K562 (cell line): ENCODE measurements around the gene TOX2. TPM values are rescaled to one million over a fixed set of nuclear protein-coding genes. Genes with fewer than 3 reads are reported as not detected.

Experiments
- ATAC-seq: fragments of 200-7000 bp; cut with Tn5 transposase; 3 replicates; pipeline ENCODE4 v1.9.1; 2020; ENCODE audit warnings: moderate library complexity
- BruUV-seq: library from RNA; stranded (reverse); fragments of 400-500 nt; replicated peaks from 2 replicates; lab custom pipeline; 2021; lab: Mats Ljungman, UMichigan
- CTCF ChIA-PET: fragments of 300-600 bp; formaldehyde crosslinking; extraction: SDS; loops from one replicate; lab custom pipeline; 2021; ENCODE audit warnings: low intra/inter-chr PET ratio; lab: Yijun Ruan, JAX
- POLR2A ChIA-PET: fragments of 300-600, 350-650 bp; sonication (Branson Sonifier 250); formaldehyde crosslinking; extraction: SDS; loops from one replicate; lab custom pipeline; 2021; ENCODE audit warnings: antibody characterized with exemption, inconsistent platforms; lab: Yijun Ruan, JAX
- DNase-seq, 4 experiments: peaks; one replicate each; pipeline versions ENCODE4 v3.0.0 to v3.0.0-alpha.2; 2011 to 2018; ENCODE audit warnings: low spot score in 3 of 4, mixed read lengths in 3 of 4; ENCODE audit errors: extremely low read depth in 1 of 4
- FAIRE-seq: peaks from 2 replicates; lab custom pipeline; 2011; peaks lifted over from hg19 to GRCh38; lab: Jason Lieb, UNC
- H2AFZ ChIP-seq: 2 replicates; pipeline ENCODE4 v1.6.0; 2011; ENCODE audit warnings: low read depth, low read length, control low read depth, inconsistent platforms
- H3K27ac ChIP-seq: fragments of 200-600 bp; 3 replicates; pipeline ENCODE4 v1.8.0; 2011; ENCODE audit warnings: low read depth, mild to moderate bottlenecking, control low read depth, inconsistent platforms, low read length, moderate library complexity, mixed read lengths; ENCODE audit errors: extremely low read depth
- H3K27me3 ChIP-seq, 2 experiments: fragments of 300-600 bp in 1 of 2; 2 replicates in 1 of 2; 3 replicates in 1 of 2; pipeline versions ENCODE4 v1.6.0 to v1.8.0; 2011; ENCODE audit warnings: inconsistent platforms in 2 of 2, low read length in 2 of 2, mild to moderate bottlenecking in 1 of 2, mixed read lengths in 1 of 2, moderate library complexity in 1 of 2; ENCODE audit not compliant: control insufficient read depth in 2 of 2, insufficient read depth in 2 of 2
- H3K36me3 ChIP-seq: fragments of 300-600 bp; 3 replicates; pipeline ENCODE4 v1.8.0; 2011; ENCODE audit warnings: mild to moderate bottlenecking, low read length, inconsistent platforms; ENCODE audit not compliant: control insufficient read depth, insufficient read depth
- H3K4me1 ChIP-seq, 2 experiments: fragments of 200-600 bp in 1 of 2; replicated peaks in 1 of 2; 2 replicates in 1 of 2; 3 replicates in 1 of 2; pipeline versions ENCODE4 v1.5.1 to v1.8.0; 2011; ENCODE audit warnings: inconsistent platforms in 2 of 2, low read length in 2 of 2, mild to moderate bottlenecking in 1 of 2, mixed read lengths in 1 of 2, moderate library complexity in 1 of 2; ENCODE audit not compliant: control insufficient read depth in 2 of 2, insufficient read depth in 2 of 2
- H3K4me2 ChIP-seq: 2 replicates; pipeline ENCODE4 v1.6.1; 2011; ENCODE audit warnings: low read length, control low read depth, inconsistent platforms, mixed read lengths; ENCODE audit not compliant: insufficient read depth
- H3K4me3 ChIP-seq: fragments of 200-600 bp; sonication (generic), shearing (Covaris generic); 2 replicates; pipeline ENCODE4 v1.5.1; 2016; ENCODE audit warnings: control low read depth, inconsistent platforms
- H3K79me2 ChIP-seq: fragments of 200-600 bp; 3 replicates; pipeline ENCODE4 v1.8.0; 2011; ENCODE audit warnings: low read length, inconsistent platforms; ENCODE audit not compliant: control insufficient read depth, insufficient read depth
- H3K9ac ChIP-seq, 2 experiments: 2 replicates each; pipeline versions ENCODE4 v1.6.0 to v1.6.1; 2011; ENCODE audit warnings: low read depth in 2 of 2, low read length in 2 of 2, control low read depth in 1 of 2, inconsistent platforms in 1 of 2, mild to moderate bottlenecking in 1 of 2, mixed read lengths in 1 of 2; ENCODE audit not compliant: insufficient read depth in 1 of 2
- H3K9me1 ChIP-seq: one replicate; pipeline ENCODE4 v1.6.0; 2011; ENCODE audit warnings: inconsistent platforms, mild to moderate bottlenecking, low read length, moderate library complexity; ENCODE audit not compliant: control insufficient read depth, insufficient read depth
- H3K9me3 ChIP-seq: replicated peaks from 2 replicates; pipeline ENCODE4 v1.5.1; 2011; ENCODE audit warnings: low read depth, low read length, inconsistent platforms; ENCODE audit not compliant: control insufficient read depth, insufficient read depth
- H4K20me1 ChIP-seq: replicated peaks from 2 replicates; pipeline ENCODE4 v1.6.1; 2011; ENCODE audit warnings: low read length, inconsistent platforms, mixed read lengths; ENCODE audit not compliant: control insufficient read depth, insufficient read depth
- CBX5 ChIP-seq: IDR thresholded peaks from 2 replicates; pipeline ENCODE4 v1.6.1; 2014; ENCODE audit warnings: low read depth, borderline replicate concordance
- CTBP1 ChIP-seq: fragments of 450-650 bp; IDR thresholded peaks from 2 replicates; pipeline ENCODE4 v1.6.1; 2016; ENCODE audit warnings: borderline replicate concordance
- E2F6 ChIP-seq, 2 experiments: IDR thresholded peaks; 2 replicates each; pipeline ENCODE4 v1.6.1; 2011; ENCODE audit warnings: borderline replicate concordance in 1 of 2, control low read depth in 1 of 2, low read depth in 1 of 2, low read length in 1 of 2, mild to moderate bottlenecking in 1 of 2, mixed read lengths in 1 of 2, moderate library complexity in 1 of 2; ENCODE audit not compliant: insufficient read depth in 1 of 2, insufficient read length in 1 of 2, poor library complexity in 1 of 2, severe bottlenecking in 1 of 2; ENCODE audit errors: extremely low read depth in 1 of 2
- EGR1 ChIP-seq: fragments of 450-650 bp; conservative IDR thresholded peaks from 2 replicates; pipeline ENCODE4 v1.6.1; 2017; ENCODE audit warnings: mild to moderate bottlenecking
- FOXJ2 ChIP-seq: fragments of 200-800 bp; sonication (Bioruptor generic); IDR thresholded peaks from 2 replicates; pipeline ENCODE4 v1.6.1; 2016; ENCODE audit warnings: missing genetic modification characterization, missing compliant biosample characterization
- GABPB1 ChIP-seq: sonication (generic); formaldehyde crosslinking; IDR thresholded peaks from 2 replicates; pipeline ENCODE4 v1.8.0; 2022; ENCODE audit warnings: mild to moderate bottlenecking, missing genetic modification reagents
- HMG20A ChIP-seq: fragments of 450-650 bp; formaldehyde crosslinking; conservative IDR thresholded peaks from 2 replicates; pipeline ENCODE4 v1.4.0; 2020; ENCODE audit warnings: mild to moderate bottlenecking, mixed read lengths
- HOMEZ ChIP-seq: fragments of 250-450 bp; sonication (Bioruptor Pico); IDR thresholded peaks from 2 replicates; pipeline ENCODE4 v1.4.0; 2020; ENCODE audit warnings: mild to moderate bottlenecking, moderate library complexity
- NKRF ChIP-seq: fragments of 450-650 bp; IDR thresholded peaks from 2 replicates; pipeline ENCODE4 v1.6.1; 2016; ENCODE audit warnings: borderline replicate concordance
- NONO ChIP-seq, 2 experiments: fragments of 200-400 bp in 1 of 2; fragments of 450-650 bp in 1 of 2; formaldehyde crosslinking in 1 of 2; IDR thresholded peaks; 2 replicates each; pipeline ENCODE4 v1.6.1; 2017; ENCODE audit warnings: low read depth in 2 of 2, mild to moderate bottlenecking in 2 of 2, moderate library complexity in 2 of 2, low read length in 1 of 2
- PHF21A ChIP-seq: fragments of 450-650 bp; IDR thresholded peaks from 2 replicates; pipeline ENCODE4 v1.6.1; 2017; ENCODE audit warnings: low read depth, borderline replicate concordance
- PRDM10 ChIP-seq: fragments of 450-650 bp; IDR thresholded peaks from 2 replicates; pipeline ENCODE4 v1.6.1; 2018; ENCODE audit not compliant: partially characterized antibody
- ZNF583 ChIP-seq: fragments of 250-450 bp; sonication (Bioruptor Pico); IDR thresholded peaks from 2 replicates; pipeline ENCODE4 v1.4.0; 2020
- WGBS: fragments of 100-300 bp; shearing (Covaris generic); methylation state at CpG from one replicate; pipeline ENCODE4 v1.1.6; 2016; ENCODE audit warnings: low coverage, mixed read lengths; ENCODE audit not compliant: insufficient coverage; ENCODE audit errors: missing lambda C conversion rate; 5-methylcytosine and 5-hydroxymethylcytosine counted together
- in situ Hi-C: fragments of 300-500 bp; cut with MboI; formaldehyde crosslinking; loops from 4 replicates; pipeline ENCODE4 v1.15.0; 2018; ENCODE audit warnings: inconsistent platforms, mixed read lengths
- intact Hi-C: fragments of 100-400 bp; cut with micrococcal nuclease; formaldehyde crosslinking; loops from 2 replicates; pipeline ENCODE4 v1.14.2; 2022
- polyA plus RNA-seq, 8 experiments: library from polyadenylated mRNA; depleted of rRNA in 4 of 8; stranded (reverse) in 5 of 8; unstranded in 3 of 8; fragments of >200 nt; fragmentation: Nextera tagmentation in 2 of 8; fragmentation: Illumina TruSeq in 1 of 8; extraction: Ambion mirVana in 2 of 8; extraction: Trizol in 1 of 8; gene quantifications; 2 replicates each; pipeline versions ENCODE4 v1.2.1 to v1.2.3, GENCODE V29; 2011 to 2014; ENCODE audit warnings: inconsistent platforms in 1 of 8, missing spikeins in 1 of 8
- total RNA-seq, 7 experiments: library from RNA; depleted of rRNA in 6 of 7; stranded (reverse); fragments of >200 nt in 6 of 7; fragmentation: Illumina TruSeq in 2 of 7; extraction: Trizol in 2 of 7; gene quantifications; 2 replicates each; pipeline versions ENCODE4 v1.2.1 to v1.2.3, GENCODE V29; 2011 to 2021; ENCODE audit warnings: low replicate concordance in 1 of 7

Gene TOX2
- total and polyA plus RNA-seq, 9 of the 15 experiments (the other 6 are each of a cell fraction or from before 2014, with no cell fraction given), result not detected

GRCh38 chr20:44005661-44006060 lies 91.0 kb downstream of the TOX2 start:
- Histone ChIP-seq H3K9ac (no peak overlapping the region), H3K36me3 (no peaks in the 10 kb centered on the region), H3K9me1 (no peaks in the 10 kb centered on the region), H3K9me3 (no peaks in the 10 kb centered on the region), H3K4me3 (no peak overlapping the region), H3K79me2 (no peaks in the 10 kb centered on the region), H4K20me1 (no peaks in the 10 kb centered on the region; the same call in 1 of the 2 replicates), H3K27me3 (peaks cover 0 to 21% of the 10 kb centered on the region in 2 experiments; a peak in 3 of 5 replicates), H3K27ac (no peak overlapping the region), H3K4me2 (no peak overlapping the region), H2AFZ (no peak overlapping the region), H3K4me1 (peaks cover 9 to 14% of the 10 kb centered on the region in 2 experiments; a peak in 4 of 5 replicates)
- BruUV-seq, result no TSS peak
- CTCF ChIA-PET, result no interaction called here
- no peak for DNase-seq
- in situ Hi-C loops (no loop called here), intact Hi-C loops (no loop called here)
- FAIRE-seq, result no peak
- 0% methylated on average over 3 of the region's 3 CpGs for WGBS
- POLR2A ChIA-PET, result no interaction called here
- no peak for ATAC-seq
- TF ChIP-seq PHF21A, result no peak
- TF ChIP-seq NONO (IDR thresholded peaks at IDR 0.05; ENCODE audit: low read depth in 2 of 2, low read length in 1 of 2), result no peak
- TF ChIP-seq E2F6 (IDR thresholded peaks at IDR 0.05; ENCODE audit: borderline replicate concordance in 1 of 2, extremely low read depth in 1 of 2, insufficient read depth in 1 of 2, insufficient read length in 1 of 2, low read depth in 1 of 2, low read length in 1 of 2, poor library complexity in 1 of 2, severe bottlenecking in 1 of 2), result no peak
- TF ChIP-seq EGR1, result no peak
- no peak for TF ChIP-seq FOXJ2 (tag)
- TF ChIP-seq CTBP1, result no peak
- TF ChIP-seq ZNF583 (CRISPR knock-in tag), result no peak
- no peak for TF ChIP-seq HMG20A (CRISPR knock-in tag)
- no peak for TF ChIP-seq NKRF
- no peak for TF ChIP-seq PRDM10
- no peak for TF ChIP-seq HOMEZ (CRISPR knock-in tag)
- TF ChIP-seq CBX5, result no peak
- TF ChIP-seq GABPB1, result no peak
